GM23248 (cell line): Measurements from ENCODE around the gene MKI67. TPM values are rescaled to one million over a fixed set of nuclear protein-coding genes. Genes with fewer than 3 reads are reported as not detected.

Source experiments
- DNase-seq: peaks from one replicate; pipeline ENCODE4 v3.0.0-alpha.2; 2015
- H2AFZ ChIP-seq: fragments of 200-600 bp; sonication (generic); 2 replicates; pipeline ENCODE4 v1.6.1; 2016; ENCODE audit warnings: antibody characterized with exemption
- H3F3A ChIP-seq: fragments of 200-600 bp; sonication (generic); 2 replicates; pipeline ENCODE4 v1.6.1; 2016; ENCODE audit warnings: mild to moderate bottlenecking, antibody characterized with exemption, mixed run types; ENCODE audit not compliant: insufficient read depth
- H3K27ac ChIP-seq: fragments of 200-600 bp; sonication (generic); 2 replicates; pipeline ENCODE4 v1.5.1; 2016; ENCODE audit warnings: mild to moderate bottlenecking
- H3K27me3 ChIP-seq: fragments of 200-600 bp; sonication (generic); replicated peaks from 2 replicates; pipeline ENCODE4 v1.6.1; 2016; ENCODE audit warnings: mild to moderate bottlenecking; ENCODE audit not compliant: insufficient read depth
- H3K36me3 ChIP-seq: fragments of 200-600 bp; sonication (generic); 2 replicates; pipeline ENCODE4 v1.6.1; 2016; ENCODE audit warnings: low read depth, mild to moderate bottlenecking
- H3K4me1 ChIP-seq: fragments of 200-600 bp; sonication (generic); 2 replicates; pipeline ENCODE4 v1.6.1; 2016; ENCODE audit warnings: mild to moderate bottlenecking; ENCODE audit not compliant: insufficient read depth
- H3K4me2 ChIP-seq: fragments of 200-600 bp; sonication (generic); one replicate; pipeline ENCODE4 v1.6.1; 2016; ENCODE audit warnings: mild to moderate bottlenecking; ENCODE audit not compliant: unreplicated experiment
- H3K4me3 ChIP-seq: fragments of 200-600 bp; sonication (generic); 2 replicates; pipeline ENCODE4 v1.5.1; 2016; ENCODE audit warnings: mild to moderate bottlenecking
- H3K79me2 ChIP-seq: fragments of 200-600 bp; sonication (generic); 2 replicates; pipeline ENCODE4 v1.6.1; 2016; ENCODE audit warnings: mild to moderate bottlenecking; ENCODE audit not compliant: insufficient read depth
- H3K9ac ChIP-seq: fragments of 200-600 bp; sonication (generic); 2 replicates; pipeline ENCODE4 v1.6.1; 2016; ENCODE audit warnings: mild to moderate bottlenecking
- H3K9me2 ChIP-seq: fragments of 200-600 bp; sonication (generic); 2 replicates; pipeline ENCODE4 v1.6.1; 2016; ENCODE audit warnings: mixed run types, mild to moderate bottlenecking, moderate library complexity; ENCODE audit not compliant: insufficient read depth
- H3K9me3 ChIP-seq: fragments of 200-600 bp; sonication (generic); one replicate; pipeline ENCODE4 v1.6.1; 2017; ENCODE audit warnings: low read depth
- H4K20me1 ChIP-seq: fragments of 200-600 bp; sonication (generic); 2 replicates; pipeline ENCODE4 v1.6.0; 2016; ENCODE audit not compliant: insufficient read depth
- EZH2 ChIP-seq: fragments of 200-600 bp; sonication (generic); IDR thresholded peaks from 2 replicates; pipeline ENCODE4 v1.6.1; 2018; ENCODE audit warnings: antibody characterized with exemption, mild to moderate bottlenecking; ENCODE audit not compliant: insufficient read depth, poor library complexity, severe bottlenecking
- EZH2phosphoT487 ChIP-seq: fragments of 200-600 bp; sonication (generic); IDR thresholded peaks from 2 replicates; pipeline ENCODE4 v1.6.1; 2018; ENCODE audit warnings: antibody characterized with exemption, moderate library complexity, mild to moderate bottlenecking, low read depth; ENCODE audit not compliant: insufficient read depth
- WGBS, 2 experiments: methylation state at CpG; one replicate each; pipeline ENCODE4 v1.1.6; 2015 to 2017; ENCODE audit warnings: low lambda C conversion rate in 2 of 2, low coverage in 1 of 2; ENCODE audit errors: missing lambda C conversion rate in 2 of 2; 5-methylcytosine and 5-hydroxymethylcytosine counted together
- in situ Hi-C: fragments of 300-500 bp; cut with MboI; formaldehyde crosslinking; loops from 2 replicates; pipeline ENCODE4 v1.15.0; 2020
- polyA plus RNA-seq: library from polyadenylated mRNA; unstranded; fragments of >200 nt; fragmentation: Nextera tagmentation; extraction: Ambion mirVana; gene quantifications from 2 replicates; pipeline ENCODE4 v1.2.1, GENCODE V29; 2016
- total RNA-seq: library from RNA; depleted of rRNA; stranded (reverse); fragments of >200 nt; shearing (Covaris generic); gene quantifications from 2 replicates; pipeline ENCODE4 v1.2.3, GENCODE V29; 2014

The MKI67 gene
- total and polyA plus RNA-seq, 2 experiments from 2014 or later, result 12.2 to 22.5 TPM

DNA sequence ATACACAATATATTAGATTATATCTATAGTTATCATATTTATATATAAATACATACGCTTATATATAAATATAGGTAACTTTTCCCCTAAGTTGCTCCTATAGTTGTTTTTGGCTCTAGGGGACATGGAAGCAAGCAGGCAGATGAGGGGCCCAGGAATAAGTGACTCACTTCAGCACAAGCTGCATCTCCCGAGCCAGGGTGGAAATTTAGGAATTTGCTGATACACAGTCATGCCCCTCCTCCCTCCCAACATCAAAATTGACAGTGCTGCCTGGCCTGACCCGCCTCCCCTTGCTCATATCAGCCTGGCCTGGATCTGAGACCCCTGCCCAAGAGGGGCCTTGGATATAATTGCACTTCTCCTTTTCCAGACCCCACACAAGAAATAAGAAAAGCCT, 33.8 kb downstream of the MKI67 start:
- Histone ChIP-seq H3K36me3 (no peaks in the 10 kb centered on the region), H3F3A (no peaks in the 10 kb centered on the region), H4K20me1 (no peaks in the 10 kb centered on the region), H3K9ac (no peak overlapping the region), H3K9me3 (no peaks in the 10 kb centered on the region), H2AFZ (no peak overlapping the region), H3K27ac (no peak overlapping the region), H3K9me2 (no peaks in the 10 kb centered on the region), H3K4me2 (no peak overlapping the region), H3K79me2 (no peaks in the 10 kb centered on the region), H3K4me1 (no peaks in the 10 kb centered on the region), H3K27me3 (no peaks in the 10 kb centered on the region), H3K4me3 (no peak overlapping the region)
- in situ Hi-C loops, result no loop called here
- TF ChIP-seq EZH2 (no peak), EZH2phosphoT487 (no peak)
- peak; percentile 16 for DNase-seq
- 80% methylated on average over 3 of the region's 3 CpGs for WGBS, 2 experiments

DNA sequence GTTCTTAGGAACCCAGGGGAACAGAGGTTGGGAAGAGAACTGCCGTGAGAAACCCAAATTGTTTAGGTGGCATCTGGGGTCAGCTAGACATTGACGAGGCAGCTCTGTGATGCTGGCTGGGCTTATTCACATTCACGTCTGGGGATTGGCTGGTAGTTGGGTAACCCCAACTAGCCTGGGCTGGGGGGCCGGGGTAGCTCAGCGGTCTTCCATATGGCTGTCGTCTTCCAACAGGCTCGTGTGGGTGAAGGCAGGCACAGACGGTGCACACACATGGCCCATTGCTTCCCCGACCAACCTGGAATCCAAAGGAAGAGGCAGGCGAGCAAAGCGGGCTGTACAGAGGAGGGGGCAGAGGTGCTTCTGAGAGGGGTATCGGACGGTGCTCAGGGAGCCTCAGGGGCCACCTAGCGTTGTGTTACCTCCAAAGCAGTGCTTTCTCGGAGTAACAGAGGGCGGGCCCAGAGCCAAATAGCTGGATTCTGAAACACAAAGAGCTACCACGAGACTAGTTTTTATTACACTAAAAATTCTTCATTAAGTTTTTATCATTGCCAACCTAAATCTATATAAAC, 34.5 kb downstream of the MKI67 start:
- H3K4me2 ChIP-seq, result no peak overlapping the region
- H3K27ac ChIP-seq, result no peak overlapping the region
- no peak overlapping the region for H3K4me3 ChIP-seq
- no peaks in the 10 kb centered on the region for H3K36me3 ChIP-seq
- H3F3A ChIP-seq, result no peaks in the 10 kb centered on the region
- H3K9me3 ChIP-seq, result no peaks in the 10 kb centered on the region
- TF ChIP-seq EZH2 (no peak), EZH2phosphoT487 (no peak)
- no peak overlapping the region for H2AFZ ChIP-seq
- H4K20me1 ChIP-seq, result no peaks in the 10 kb centered on the region
- no peak overlapping the region for H3K9ac ChIP-seq
- 64 to 65% methylated on average over 17 of the region's 17 CpGs for WGBS, 2 experiments
- no peaks in the 10 kb centered on the region for H3K9me2 ChIP-seq
- no peak for DNase-seq
- H3K4me1 ChIP-seq, result no peaks in the 10 kb centered on the region
- in situ Hi-C loops, result no loop called here
- H3K27me3 ChIP-seq, result no peaks in the 10 kb centered on the region
- H3K79me2 ChIP-seq, result no peaks in the 10 kb centered on the region

DNA sequence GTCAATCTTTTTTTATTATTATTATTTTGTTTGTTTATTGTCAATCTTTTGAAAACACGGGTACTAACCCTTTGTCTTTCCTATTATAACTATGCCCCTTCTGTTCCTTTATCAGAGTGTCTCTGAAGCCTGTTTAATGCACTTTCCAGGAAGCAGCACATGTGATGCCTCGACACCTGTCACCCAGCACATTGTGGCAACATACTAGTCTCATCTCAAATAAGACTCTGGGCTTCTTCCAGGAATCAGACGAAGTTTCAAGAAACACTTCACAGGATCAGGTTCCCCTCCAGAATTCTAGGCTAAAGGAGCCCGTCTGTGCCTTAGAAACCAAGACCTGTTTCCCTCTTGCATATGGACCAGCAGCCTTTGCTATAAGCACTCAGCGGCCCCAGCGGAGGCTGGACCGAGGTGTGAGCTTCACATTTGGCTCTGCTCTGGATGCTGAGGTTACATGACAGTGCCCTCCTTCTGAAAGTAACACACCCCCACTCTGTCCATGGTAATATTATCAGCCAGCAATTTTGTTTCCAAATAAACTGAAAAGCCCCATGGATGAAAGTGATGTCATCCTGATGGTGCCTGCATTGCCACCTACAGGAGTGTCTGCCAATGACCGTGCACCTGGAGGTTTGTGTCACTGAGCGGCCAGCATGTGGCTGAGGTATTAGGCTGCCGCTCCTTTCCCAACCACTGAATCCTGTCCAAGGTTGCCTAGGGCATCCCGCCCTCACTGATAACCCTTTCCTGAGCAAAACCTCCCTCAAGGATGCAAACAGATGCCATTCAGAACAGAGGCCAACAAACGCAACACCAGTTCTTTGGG, 38.1 kb downstream of the MKI67 start:
- Histone ChIP-seq H3K9me3 (no peaks in the 10 kb centered on the region), H3K4me3 (no peak overlapping the region), H3K9ac (no peak overlapping the region), H3K27ac (no peak overlapping the region), H3K4me2 (no peak overlapping the region), H3K4me1 (no peaks in the 10 kb centered on the region), H3K79me2 (no peaks in the 10 kb centered on the region), H3F3A (no peaks in the 10 kb centered on the region), H3K36me3 (no peaks in the 10 kb centered on the region), H2AFZ (no peak overlapping the region), H4K20me1 (no peaks in the 10 kb centered on the region), H3K9me2 (no peaks in the 10 kb centered on the region), H3K27me3 (no peaks in the 10 kb centered on the region)
- WGBS, 2 experiments, result 30 to 32% methylated on average over 12 of the region's 12 CpGs
- DNase-seq, result no peak
- in situ Hi-C loops, result no loop called here
- TF ChIP-seq EZH2phosphoT487, result no peak
- TF ChIP-seq EZH2, result no peak

DNA sequence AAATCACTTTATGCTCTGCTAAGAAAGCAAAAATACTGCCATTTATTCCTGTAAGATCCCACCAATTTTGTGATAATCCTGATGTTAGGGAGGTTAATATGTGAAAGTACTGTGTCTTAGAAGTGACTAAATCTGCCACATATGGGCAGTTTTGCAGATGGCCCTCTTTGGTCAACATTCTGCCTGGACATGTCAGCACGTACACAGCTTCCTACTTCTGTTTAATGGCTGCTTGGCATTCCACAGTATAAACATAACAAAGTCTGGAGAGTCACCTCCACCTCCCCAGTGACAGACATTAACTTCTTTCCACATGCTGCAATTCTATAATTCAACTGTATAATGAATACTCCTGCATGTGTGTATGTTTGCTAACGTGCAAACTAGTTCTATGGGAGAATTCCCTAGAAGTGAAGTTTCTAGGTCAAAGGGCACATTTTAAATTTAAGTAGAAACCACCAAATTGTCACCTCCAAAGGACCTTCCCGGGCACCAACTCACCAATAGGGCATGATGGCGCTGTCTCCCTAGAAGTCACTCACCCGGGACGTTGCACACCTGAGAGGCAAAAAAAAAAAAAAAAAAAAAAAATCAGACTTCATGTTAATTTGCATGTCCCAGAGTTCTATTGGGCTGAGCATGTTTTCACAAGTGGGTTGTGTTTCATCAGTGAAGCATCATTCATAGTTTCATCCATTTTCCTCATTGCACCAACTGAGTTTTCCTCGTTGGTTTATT, 38.9 kb downstream of the MKI67 start:
- Histone ChIP-seq H2AFZ (no peak overlapping the region), H3K79me2 (no peaks in the 10 kb centered on the region), H3K27me3 (no peaks in the 10 kb centered on the region), H3K9me2 (no peaks in the 10 kb centered on the region), H3K4me1 (no peaks in the 10 kb centered on the region), H3K36me3 (no peaks in the 10 kb centered on the region), H3K9me3 (no peaks in the 10 kb centered on the region), H3K4me2 (no peak overlapping the region), H3K9ac (no peak overlapping the region), H3F3A (no peaks in the 10 kb centered on the region), H3K27ac (no peak overlapping the region), H3K4me3 (no peak overlapping the region), H4K20me1 (no peaks in the 10 kb centered on the region)
- DNase-seq, result no peak
- WGBS, 2 experiments, result 71 to 72% methylated on average over 7 of the region's 7 CpGs
- in situ Hi-C loops, result no loop called here
- TF ChIP-seq EZH2phosphoT487 (no peak), EZH2 (no peak)
